Smooth muscle cell of the brain vasculature (primary cell): Measurements from ENCODE around the gene FSD2.
"Not testable (repeated sequence)": the region's sequence is repeated elsewhere in the genome, so short reads cannot be mapped to it uniquely, and the experiment has no call there.

Experiments
- DNase-seq: peaks from one replicate; pipeline ENCODE4 v3.0.0-alpha.2; 2012; ENCODE audit warnings: low read depth, low spot score

FSD2 gene

DNA sequence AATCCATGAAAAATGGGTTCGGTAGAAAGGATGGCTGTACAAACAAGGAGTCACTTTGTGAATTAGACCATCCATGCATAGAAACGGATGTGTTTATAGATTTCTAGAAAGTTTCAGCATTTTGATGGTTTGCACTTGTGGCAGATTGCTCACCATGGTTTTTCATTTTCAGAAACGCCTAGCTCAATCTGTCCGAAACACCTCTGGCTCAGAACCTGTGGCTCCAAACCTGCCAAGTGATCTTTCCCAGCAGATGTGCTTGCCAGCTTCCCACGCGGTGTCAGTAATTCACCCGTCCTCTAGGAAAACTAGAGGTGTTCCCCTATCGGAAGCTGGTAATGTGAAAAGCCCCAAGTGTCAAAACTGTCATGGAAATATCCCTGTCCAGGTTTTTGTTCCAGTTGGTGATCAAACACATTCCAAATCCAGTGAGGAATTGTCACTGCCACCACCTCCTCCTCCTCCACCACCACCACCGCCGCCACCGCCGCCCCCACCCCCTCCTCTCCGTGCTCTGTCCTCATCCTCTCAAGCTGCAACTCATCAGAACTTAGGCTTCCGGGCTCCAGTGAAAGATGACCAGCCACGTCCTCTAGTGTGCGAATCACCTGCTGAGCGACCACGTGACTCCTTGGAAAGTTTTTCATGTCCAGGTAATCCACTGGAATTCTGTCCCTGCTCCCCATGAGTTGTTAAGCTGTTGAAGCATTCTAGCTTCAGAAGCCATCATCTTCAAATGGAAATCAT is 24.7 kb upstream of the FSD2 start:
- no peak for DNase-seq

GRCh38 chr15:82829234-82829633 is 23.4 kb upstream of the FSD2 start:
- no peak for DNase-seq

DNA sequence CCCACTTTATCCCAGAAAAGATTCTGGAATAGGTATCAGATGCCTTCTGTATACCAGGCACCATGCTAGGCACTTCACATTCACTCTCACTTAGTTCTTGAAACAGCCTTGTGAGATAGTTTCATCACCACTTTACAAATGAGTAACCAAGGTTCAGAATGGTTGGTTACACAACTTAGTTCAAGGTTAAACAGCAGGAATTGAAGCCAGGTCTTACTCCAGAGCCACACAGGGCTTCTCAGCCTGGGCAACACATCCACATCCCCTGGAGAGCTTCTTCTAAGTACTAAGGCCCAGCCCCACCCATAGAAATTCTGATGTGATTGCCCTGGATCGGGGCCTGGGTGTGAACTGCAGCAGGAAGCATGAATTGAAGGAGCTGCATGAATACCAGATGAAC is 22.2 kb upstream of the FSD2 start:
- no peak for DNase-seq

DNA sequence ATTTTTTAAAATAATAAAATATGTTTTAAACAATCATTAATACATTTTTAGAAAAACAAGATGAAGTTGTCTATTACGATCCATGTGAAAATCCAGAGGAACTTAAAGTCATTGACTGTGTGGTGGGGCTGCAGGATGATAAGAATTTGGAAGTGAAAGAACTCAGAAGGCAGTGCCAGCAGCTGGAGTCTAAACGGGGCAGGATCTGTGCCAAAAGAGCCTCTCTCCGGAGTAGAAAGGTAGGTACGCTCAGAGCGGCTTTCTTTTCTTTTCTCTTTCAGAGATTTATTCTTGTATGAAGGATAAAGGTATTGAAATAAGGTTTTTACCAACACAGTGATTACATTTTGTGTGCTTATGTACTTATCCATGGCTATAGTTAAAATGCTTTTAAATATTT is 17.2 kb upstream of the FSD2 start:
- DNase-seq: no peak

DNA sequence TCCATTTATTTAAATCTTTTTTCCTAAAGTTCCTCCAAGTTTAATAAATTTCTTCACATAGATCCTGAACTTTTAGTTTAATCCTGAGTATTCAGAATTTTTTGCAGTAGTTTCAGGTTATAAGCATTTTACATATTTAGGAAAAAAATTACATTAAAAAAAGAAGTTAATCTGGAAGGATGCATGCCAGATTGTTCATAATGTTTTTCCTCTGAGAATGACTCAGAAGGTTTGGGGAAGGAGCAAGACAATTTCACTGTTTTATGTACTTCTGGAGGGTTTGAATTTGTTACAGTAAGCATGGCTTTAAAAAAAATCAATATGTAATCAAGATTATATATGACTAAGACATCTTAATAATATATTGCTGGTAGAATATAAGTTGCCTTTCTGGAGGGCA is 16.0 kb upstream of the FSD2 start:
- not testable (repeated sequence) for DNase-seq

DNA sequence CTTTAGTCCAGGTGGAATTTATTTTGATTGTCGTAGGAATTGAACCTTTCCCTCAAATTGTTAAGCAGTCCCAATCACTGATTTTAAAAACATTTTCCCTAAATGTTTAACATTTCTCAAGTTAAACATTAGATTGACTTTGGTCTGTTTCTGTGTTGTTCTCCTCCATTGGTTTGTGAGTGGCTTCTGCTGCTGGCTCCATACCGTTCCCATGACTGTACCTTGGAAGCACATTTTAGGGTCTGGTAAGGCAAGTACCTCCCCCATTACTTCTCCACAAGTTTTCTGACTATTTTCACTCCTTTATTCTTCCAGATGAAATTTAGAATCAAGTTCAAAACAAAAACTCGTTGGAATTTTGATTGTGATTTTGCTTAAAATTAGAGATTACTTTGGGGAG is 15.5 kb upstream of the FSD2 start:
- not testable (repeated sequence) for DNase-seq

DNA sequence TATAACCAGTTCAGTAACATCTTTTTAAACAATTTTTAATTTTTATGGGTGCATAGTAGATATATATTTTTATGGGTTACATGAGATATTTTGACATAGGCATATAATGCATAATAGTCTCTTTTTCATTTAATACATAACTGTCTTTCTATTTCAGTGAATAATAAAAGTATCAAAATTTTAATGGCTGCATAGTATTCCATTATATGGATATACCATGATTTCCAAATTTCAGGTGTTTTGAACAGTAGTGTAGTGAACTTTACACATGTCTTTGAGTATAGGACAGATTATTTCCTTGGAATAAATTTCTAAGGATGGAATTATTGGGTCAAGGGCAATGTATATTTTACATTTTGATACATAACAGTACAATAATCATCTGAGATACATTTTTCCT is 14.3 kb upstream of the FSD2 start:
- DNase-seq: no peak

DNA sequence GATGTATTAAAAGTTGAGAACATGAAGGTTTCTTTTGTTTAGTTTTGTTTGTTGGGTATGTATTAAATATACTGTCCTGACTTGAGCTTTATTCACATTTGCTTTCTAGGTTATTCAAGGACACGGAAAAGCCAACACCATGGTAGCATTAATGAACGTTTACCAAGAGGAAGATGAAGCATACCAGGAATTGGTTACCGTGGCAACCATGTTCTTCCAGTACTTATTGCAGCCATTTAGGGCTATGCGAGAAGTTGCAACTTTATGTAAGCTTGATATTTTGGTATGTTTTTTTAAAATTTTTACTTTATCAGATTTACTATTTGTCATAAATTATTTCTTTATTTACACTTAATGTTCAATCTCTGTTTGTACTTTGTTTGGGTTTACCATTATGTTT is 7.1 kb upstream of the FSD2 start:
- DNase-seq: no peak

DNA sequence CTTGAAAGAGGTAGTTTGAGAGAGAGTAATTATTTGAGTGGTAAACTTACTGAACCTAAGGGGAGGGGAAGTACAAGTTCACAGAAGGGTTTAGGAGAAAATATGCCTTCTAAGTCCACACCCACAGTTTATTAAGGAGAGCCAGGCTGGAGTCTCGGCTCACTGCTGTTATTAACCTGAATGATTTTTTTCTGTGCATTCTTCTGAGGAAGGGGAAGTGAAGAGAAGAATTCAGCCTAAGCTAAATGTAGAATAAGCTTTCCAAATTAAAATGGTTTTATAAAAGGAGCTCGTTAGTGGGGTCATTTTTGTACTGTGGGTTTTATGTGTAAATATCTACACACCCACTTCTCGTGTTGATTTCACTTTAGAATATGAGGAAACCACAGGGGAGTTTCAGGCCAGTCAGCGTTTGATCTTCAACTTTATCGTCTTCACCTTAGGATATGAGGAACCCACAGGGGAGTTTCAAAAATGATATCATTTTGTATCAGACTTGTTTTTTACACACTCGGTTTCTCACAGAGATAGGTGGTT is 5.1 kb upstream of the FSD2 start:
- DNase-seq: no peak

DNA sequence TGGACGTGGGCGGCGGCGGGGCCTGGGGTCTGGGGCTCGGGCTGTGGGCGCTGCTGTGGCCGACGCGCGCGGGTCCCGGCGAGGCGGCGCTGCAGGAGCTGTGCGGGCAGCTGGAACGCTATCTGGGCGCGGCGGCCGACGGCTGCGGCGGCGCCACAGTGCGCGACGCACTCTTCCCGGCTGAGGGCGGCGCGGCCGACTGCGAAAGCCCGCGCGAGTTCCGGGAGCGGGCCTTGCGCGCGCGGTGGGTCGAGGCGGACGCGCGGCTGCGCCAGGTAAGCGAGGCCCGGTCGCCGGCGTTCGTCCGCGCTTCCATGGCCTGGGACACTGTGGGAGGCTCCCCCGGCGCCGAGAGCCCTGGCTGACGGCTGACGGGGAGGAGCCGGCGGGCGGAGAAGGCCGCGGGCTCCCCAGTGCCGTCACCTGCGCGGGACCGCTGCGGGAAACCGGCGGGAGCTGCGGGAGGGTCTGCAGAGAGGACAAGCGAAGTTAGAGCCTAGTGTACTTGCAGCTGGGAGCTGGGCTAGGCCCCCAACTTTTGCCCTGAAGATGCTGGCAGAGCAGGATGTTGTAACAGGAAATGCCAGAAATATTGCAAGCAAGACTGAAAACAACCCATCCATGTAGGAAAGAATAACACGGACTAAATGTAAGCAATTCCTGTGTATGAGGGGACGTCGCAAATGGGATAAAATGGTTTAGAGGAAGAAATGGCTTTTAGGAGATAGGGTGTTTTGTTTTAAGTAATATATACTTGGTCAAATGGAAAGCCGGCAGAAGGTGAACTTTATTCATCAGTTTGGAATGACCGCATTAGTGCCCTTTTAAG is 4.4 kb upstream of the FSD2 start:
- no peak for DNase-seq

GRCh38 chr15:82809308-82810060 is 3.6 kb upstream of the FSD2 start, which contains the start of gene WHAMM:
Gene WHAMM, plus strand, starts transcription at chr15:82809628. Its CDS starts 99 bp downstream, at chr15:82809727.
- peak; percentile 94 for DNase-seq

GRCh38 chr15:82808634-82809041 is 2.8 kb upstream of the FSD2 start:
- no peak for DNase-seq

- DNase-seq: no peak
These were observed 2.2 kb upstream of the FSD2 start for GRCh38 chr15:82807920-82808633.

- no peak for DNase-seq
These were observed 1.3 kb downstream of the FSD2 start for GRCh38 chr15:82804575-82804949.

GRCh38 chr15:82803793-82804574 is 1.9 kb downstream of the FSD2 start:
- DNase-seq: no peak

GRCh38 chr15:82802497-82802896 is 3.4 kb downstream of the FSD2 start:
- no peak for DNase-seq

DNA sequence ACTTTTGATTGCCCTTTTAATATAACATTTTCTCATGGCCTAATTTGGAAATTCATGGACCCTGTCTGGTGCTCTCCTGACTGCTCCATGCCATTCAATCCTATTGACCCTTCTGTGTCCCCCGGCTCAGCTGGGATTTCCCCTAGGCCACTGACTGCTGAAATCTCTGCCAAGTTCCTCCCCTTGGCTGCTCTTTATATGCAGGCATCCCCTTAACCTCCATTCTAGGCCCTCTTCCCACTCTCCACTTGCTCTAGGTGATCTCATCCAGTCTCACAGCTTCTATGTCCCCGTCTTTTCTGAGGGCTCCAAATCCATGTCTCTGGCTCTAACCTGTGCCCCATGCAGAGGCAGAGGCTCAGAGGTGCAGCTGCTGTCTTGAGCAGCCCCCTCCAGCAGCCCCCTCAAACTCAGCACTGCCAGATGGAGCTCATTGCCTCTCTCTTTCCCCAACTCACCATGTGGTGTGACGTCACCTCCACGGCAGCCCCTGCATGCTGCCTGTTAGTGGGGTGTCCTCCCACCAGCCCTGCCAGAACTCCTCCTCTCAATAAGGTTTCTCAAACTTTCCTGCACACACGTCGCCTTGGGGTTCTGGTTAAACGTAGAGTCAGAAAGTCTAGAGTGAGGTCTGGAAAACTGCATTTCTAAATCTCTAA is 6.6 kb downstream of the FSD2 start:
- DNase-seq: no peak

DNA sequence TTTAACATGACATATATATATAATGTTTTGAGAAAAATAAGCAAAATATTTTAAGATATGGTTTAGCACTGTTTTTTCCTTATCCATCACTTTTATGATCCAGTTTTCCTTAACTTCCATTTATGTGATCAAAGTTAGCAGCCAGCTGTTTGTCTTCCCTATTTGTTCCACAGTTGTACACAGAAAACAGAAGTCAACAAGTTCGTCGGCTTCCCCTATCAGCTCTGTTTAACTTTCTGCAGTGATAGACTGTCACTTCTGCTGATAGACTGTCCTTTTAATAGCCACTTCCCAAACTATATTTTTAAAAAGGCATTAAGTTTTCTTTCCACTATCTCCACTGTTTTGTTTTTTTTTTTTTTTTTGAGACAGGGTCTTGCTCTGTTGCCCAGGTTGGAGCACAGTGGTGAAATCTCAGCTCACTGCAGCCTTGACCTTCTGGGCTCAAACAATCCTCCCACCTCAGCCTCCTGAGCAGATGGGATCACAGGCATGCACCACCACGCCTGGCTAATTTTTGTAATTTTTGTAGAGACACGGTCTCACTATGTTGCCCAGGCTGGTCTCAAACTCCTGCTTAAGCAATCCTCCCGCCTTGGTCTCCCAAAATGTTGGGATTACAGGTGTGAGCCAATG is 7.2 kb downstream of the FSD2 start:
- DNase-seq: no peak

DNA sequence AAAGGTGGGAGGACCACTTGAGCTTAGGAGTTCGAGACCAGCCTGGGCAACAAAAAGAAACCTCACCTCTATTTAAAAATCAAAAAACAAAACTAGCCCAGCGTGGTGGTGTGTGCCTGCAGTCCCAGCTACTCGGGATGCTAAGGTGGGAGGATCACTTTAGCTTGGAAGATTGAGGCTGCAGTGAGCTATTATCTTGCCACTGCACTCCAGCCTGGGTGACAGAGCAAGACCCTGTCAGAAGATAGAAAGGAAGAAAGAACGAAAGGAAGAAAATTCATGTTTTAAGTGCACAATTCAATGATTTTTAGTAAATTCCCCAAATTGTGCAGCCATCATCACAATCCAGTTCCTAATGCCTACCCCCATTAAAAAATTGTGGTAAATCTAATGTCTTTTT is 7.8 kb downstream of the FSD2 start:
- DNase-seq: no peak

- no peak for DNase-seq
These were observed 12.1 kb downstream of the FSD2 start for GRCh38 chr15:82793737-82794136.
